Measurements from ENCODE around the gene PAIP2.
"Not testable (repeated sequence)": the region's sequence is repeated elsewhere in the genome, so short reads cannot be mapped to it uniquely, and the experiment has no call there.

Gene PAIP2

DNA sequence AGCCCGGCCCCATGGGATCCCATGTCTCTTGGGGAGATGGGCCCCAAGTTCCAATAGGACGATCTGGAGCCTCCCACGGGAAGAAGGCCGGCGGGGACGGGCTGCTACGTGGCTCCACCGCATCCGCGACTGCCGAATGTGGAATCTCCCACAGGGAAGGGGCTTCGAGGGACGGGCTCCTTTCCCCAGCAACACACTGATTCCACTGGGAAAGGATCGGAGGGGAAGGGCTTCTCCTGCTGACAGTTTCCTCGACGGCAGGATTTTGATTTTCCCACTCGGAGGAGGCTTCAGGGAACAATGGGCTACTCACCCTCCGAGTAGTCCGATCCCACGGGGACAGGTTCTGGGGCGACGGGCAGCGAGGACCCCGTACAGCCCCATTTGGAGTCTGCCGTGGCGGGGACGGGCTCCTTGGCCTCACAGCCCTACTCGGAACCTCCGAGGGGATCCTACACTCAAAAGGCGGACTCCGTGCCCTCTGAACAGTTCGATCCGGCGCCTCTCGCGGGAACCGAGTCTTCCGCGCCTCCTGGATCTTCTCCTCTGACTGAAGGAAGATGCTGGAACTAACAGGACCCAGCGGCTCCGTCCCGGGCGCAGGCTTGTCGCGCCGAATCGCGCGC, 52.0 kb downstream of the PAIP2 start:
- no peak for DNase-seq

DNA sequence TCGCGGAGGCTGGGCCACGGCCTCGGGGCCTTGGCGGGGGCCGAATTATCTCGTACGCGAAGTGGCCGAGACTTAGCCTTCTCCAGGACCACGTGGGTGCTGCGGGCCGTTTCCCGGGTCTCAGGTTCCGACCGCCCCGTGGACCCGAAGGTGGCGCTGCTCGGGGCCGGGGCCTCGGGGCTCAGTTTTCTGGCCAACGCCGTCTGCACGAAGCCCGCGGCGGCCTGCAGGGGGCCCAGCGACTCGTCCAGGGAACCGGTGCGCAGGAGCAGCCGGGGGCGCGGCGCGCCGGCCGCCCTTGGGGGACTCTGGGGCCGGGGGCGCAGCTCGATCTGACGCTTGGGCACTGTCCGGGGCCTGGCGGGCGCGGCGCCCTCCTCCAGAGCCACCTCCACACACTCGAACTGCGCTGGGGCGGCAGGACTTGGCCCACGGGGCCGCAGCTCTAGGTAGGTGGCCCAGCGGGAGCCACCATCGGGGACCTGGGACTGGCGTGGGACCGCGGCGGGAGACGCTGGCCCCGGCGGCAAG, 52.5 kb downstream of the PAIP2 start:
- DNase-seq, result no peak

DNA sequence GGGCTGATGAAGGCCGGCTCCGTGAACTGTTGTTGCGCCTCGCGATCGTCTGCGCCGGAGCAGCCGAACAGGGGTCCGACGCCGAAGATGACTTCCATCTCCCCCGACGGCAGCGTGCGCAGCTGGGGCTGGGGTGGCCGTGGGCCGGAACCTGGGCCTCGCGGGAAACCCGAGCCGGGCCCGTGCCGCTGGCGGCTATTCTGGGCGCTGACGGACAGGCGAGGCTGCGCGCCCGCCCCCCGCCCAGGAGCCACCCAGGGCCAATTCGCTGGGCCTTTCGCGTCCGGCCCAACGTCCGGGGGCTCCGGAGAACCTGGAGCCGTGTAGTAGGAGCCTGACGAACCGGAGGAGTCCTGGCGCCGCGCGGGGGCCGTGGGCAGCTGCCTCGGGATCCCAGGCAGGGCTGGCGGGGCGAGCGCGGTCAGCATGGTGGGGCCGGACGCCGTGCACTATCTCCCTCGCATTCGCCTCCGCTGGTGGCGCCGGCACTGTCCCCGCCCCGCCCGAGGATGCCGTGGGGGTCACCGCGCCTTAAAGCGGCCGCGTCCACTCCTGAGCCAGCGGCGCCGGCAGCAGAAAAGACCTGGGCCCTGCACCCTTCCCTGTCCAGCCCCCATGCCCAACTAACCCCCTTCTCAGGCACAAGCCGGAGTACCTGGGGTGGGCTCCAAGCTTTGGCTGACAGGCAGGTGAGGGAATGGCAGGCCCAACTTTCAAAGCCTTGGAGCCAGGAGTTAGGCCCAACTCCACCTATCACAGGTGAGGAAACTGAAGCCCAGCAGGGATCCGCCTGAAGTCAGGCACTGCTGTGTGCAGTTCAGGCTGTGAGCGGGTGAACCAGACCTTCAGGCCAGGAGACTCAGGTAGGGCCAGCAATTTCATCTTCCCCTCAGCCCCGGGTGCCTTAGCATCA, 53.3 kb downstream of the PAIP2 start, which contains the start of gene PROB1:
PROB1 (minus strand) TSS at position 451 of the 913 bp plus-strand sequence; CDS start at position 428, 23 bp downstream.
- DNase-seq, result no peak

- DNase-seq, result no peak
Measured at GRCh38 chr5:139395844-139396640, 54.4 kb downstream of the PAIP2 start.

GRCh38 chr5:139396691-139397090, 55.0 kb downstream of the PAIP2 start:
- DNase-seq, result no peak

GRCh38 chr5:139397921-139398320, 56.3 kb downstream of the PAIP2 start:
- no peak for DNase-seq

DNA sequence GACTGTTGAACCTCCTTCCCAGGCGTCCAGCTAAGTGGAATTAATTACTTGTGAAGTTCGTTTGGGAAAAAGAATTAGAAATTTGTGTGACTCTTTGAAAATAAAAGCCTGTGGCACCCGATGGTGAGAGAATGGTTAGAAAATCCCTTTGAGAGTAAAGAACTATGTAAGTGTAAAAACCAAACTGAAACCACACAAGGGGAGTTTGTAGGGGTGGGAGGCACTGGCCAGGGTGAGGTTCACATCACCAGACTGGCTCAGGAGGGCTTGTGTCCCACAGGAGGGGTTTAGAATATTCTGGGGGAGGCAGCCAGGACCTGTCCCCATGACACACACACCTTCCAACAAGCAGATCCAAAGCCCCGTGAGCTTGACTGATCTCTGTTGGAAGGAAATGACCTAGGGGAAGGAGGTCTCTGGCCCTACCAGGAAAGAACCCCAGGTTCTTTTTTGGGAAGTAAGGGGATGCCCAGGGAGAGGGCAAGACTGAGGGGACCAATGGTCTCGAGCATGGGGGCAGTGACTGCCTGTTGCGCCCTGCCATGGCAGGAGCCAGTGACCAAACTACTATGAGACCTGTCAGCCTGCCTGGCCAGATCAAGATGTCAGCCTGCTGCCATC, 58.0 kb downstream of the PAIP2 start:
- no peak for DNase-seq

GRCh38 chr5:139401546-139401945, 59.9 kb downstream of the PAIP2 start:
- DNase-seq, result no peak

- no peak for DNase-seq
Measured at GRCh38 chr5:139402561-139403158, 61.0 kb downstream of the PAIP2 start.

GRCh38 chr5:139403418-139403786, 61.7 kb downstream of the PAIP2 start:
- DNase-seq, result no peak

GRCh38 chr5:139403787-139404483, 62.3 kb downstream of the PAIP2 start, which contains the start of gene SPATA24:
SPATA24 (minus strand) TSS chr5:139404089; CDS start chr5:139404060, 29 bp downstream.
- DNase-seq, result peak; percentile 84

DNA sequence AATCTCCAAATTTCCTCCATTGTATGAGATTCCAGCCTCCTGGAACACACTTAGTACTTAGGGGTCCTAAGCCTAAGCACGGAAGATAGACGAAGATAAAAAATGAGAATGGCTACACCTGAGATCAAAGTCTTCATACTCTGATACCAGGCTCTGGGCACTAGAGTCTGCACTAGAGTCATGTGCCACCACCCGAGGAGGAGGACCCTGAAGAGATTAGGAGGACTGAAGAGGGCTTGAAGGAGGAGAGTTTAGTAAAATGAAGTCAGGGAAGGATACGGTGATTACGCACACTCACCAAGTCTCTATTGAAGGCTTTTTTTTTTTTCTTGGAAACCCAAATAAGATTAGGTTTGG, 62.8 kb downstream of the PAIP2 start:
- no peak for DNase-seq

DNA sequence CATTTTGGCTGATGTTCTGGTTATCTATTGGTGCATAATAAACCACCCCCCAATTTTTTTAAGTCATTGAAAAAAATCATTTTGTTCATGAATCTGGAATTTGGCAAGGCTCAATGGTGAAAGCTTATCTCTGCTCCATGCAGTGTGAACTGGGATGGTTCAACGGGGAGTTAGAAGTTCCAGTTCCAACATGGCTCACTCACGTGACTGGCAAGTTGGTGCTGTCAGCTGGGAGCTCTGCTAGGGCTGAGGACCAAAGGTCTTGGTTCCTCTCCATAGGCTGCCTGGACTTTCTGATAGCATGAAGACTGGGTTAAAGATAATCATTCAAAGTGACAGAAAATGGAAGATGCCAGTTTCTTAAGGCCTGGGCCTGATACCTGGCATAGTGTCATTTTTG, 65.3 kb downstream of the PAIP2 start:
- DNase-seq, result no peak

GRCh38 chr5:139407517-139407916, 65.9 kb downstream of the PAIP2 start:
- no peak for DNase-seq

GRCh38 chr5:139408191-139408590, 66.5 kb downstream of the PAIP2 start:
- DNase-seq, result no peak

- not testable (repeated sequence) for DNase-seq
Measured at GRCh38 chr5:139409116-139409515, 67.5 kb downstream of the PAIP2 start.

DNA sequence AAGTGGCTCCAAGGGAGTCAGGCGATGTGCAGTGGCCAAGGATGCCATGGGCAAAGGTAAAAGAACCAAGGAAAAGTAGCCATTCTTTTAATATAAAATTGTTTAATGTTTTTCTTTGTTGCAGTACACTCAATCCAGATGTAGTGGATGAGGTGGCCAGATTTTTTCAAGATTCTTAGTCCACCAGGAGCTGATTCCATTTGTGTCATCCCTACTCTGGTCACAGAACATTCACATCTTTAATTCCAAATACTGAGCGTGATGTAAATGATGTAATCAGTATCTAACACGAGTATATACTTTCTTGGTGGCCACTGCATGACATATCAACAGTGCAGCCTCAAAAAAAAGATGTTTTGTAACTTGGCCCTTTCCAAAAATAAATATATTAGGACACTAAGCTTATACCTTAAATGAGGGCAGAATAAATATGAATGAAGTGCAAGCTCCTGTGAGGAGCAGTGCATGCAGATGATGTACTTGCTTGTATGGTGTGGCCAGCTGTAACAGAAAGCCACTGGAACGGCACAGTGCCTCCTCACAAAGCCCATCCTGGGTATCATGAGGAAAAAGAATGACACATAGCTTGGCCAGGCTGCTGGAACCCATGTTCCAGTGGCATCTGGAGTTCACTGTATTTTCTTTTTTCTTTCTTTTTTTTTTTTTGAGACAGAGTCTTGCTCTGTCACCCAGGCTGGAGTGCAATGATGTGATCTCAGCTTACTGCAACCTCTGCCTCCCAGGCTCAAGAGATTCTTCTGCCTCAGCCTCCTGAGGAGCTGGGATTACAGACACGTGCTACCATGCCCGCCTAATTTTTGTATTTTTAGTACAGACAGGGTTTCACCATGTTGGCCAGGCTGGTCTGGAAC, 68.7 kb downstream of the PAIP2 start:
- no peak for DNase-seq

DNA sequence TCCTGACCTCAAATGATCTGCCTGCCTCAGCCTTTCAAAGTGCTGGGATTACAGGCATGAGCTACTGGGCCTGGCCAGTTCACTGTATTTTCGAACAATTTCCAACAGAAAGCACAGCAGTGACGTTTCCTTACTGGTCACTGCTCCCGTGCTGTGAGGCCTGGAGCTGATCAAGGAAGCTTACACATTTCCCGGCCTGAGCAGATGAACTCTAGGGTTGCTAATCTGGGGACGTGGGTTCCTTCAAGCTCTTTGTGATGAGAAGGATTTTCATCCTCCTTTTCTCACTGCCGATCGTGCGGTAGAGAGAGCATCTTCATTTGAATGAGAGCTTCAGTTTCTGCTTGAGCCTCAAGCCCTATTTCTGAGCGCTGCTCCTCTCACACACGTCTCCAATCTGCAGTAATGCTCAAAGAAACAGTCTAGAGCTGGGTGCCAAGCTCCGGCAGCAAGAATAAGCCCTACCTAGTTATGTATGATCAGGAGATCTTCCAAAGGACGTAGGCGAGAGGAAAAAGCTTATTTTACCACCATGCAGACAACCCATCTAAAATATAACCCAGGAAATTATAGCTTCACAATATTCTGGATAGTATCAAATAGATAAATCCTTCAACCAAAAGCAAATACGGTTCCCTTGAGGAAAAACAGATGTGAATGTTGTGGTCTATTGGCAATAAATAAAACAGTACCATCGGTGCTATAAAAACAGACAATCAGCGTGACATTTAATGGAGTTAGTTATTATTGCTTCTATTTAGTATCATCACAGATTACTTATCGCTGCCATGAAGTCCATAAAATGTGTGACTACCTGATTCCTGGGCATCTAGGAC, 69.6 kb downstream of the PAIP2 start:
- DNase-seq, result no peak

GRCh38 chr5:139413153-139413552, 71.5 kb downstream of the PAIP2 start:
- no peak for DNase-seq

DNA sequence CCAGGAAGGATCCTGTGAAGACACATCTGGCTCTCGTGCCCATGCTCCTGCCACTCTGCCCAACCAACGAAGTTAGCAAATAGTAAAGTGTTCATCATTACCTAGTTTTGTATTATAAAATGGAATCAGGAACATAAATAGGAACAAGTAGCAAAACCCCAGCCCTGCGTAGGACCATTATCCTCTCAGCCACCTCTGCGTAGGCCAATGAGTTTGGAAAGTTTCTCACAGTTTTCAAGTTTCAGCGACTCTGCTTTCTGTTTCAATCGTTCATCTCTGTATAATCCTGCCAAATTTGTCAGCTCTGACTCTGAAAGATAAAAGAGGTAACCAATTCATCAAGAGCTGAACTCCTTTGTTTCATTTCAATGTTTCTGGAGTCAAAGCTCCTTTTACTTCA, 72.3 kb downstream of the PAIP2 start:
- no peak for DNase-seq

Data from NCI-H1105 treated with DMSO at 0.1 percent for 48 hours (cell line).